HEK293 (cell line): ENCODE measurements around the gene ELOVL5.

Source experiments
- CTCF ChIA-PET: fragments of 350-600 bp; formaldehyde crosslinking; extraction: SDS; loops from one replicate; lab custom pipeline; 2021; ENCODE audit warnings: antibody characterized with exemption; lab: Yijun Ruan, JAX
- POLR2A ChIA-PET: fragments of 300-600 bp; formaldehyde crosslinking; extraction: SDS; loops from one replicate; lab custom pipeline; 2020; ENCODE audit warnings: antibody characterized with exemption, inconsistent platforms; lab: Yijun Ruan, JAX
- H3K27ac ChIP-seq: fragments of 200-500 bp; sonication (Bioruptor generic); 2 replicates; pipeline ENCODE4 v1.5.1; 2014; ENCODE audit warnings: low read depth, low read length, control low read depth, inconsistent platforms; ENCODE audit errors: extremely low read depth
- H3K36me3 ChIP-seq, 2 experiments: fragments of 200-500 bp in 1 of 2; sonication (Bioruptor generic) in 1 of 2; 1 replicate in 1 of 2; 2 replicates in 1 of 2; pipeline ENCODE4 v1.5.1; 2014 to 2017; ENCODE audit warnings: inconsistent platforms in 2 of 2, low read length in 2 of 2; ENCODE audit not compliant: control insufficient read depth in 2 of 2, insufficient read depth in 1 of 2
- H3K4me1 ChIP-seq: fragments of 200-500 bp; sonication (Bioruptor generic); 2 replicates; pipeline ENCODE4 v1.5.1; 2014; ENCODE audit warnings: mild to moderate bottlenecking, low read length, inconsistent platforms; ENCODE audit not compliant: control insufficient read depth, insufficient read depth
- H3K4me3 ChIP-seq: 2 replicates; pipeline ENCODE4 v1.5.1; 2011; ENCODE audit warnings: low read depth, mild to moderate bottlenecking, control low read depth, low read length, moderate library complexity
- H3K9me3 ChIP-seq: fragments of 200-500 bp; sonication (Bioruptor generic); 2 replicates; pipeline ENCODE4 v1.5.1; 2014; ENCODE audit warnings: low read depth, low read length, inconsistent platforms; ENCODE audit not compliant: control insufficient read depth, insufficient read depth
- EGR2 ChIP-seq: fragments of 450-650 bp; formaldehyde crosslinking; IDR thresholded peaks from 2 replicates; pipeline ENCODE4 v1.5.1; 2016; ENCODE audit warnings: low read depth, missing biosample characterization, missing genetic modification characterization
- HOXC10 ChIP-seq: sonication (generic); formaldehyde crosslinking; IDR thresholded peaks from 2 replicates; pipeline ENCODE4 v1.8.1; 2023; ENCODE audit warnings: mild to moderate bottlenecking, missing genetic modification reagents
- KLF7 ChIP-seq: fragments of 450-650 bp; formaldehyde crosslinking; IDR thresholded peaks from 2 replicates; pipeline ENCODE4 v1.5.1; 2016; ENCODE audit warnings: missing biosample characterization, missing genetic modification characterization, borderline replicate concordance
- PRDM6 ChIP-seq: fragments of 450-650 bp; formaldehyde crosslinking; IDR thresholded peaks from 2 replicates; pipeline ENCODE4 v1.5.1; 2017; ENCODE audit warnings: missing biosample characterization, missing genetic modification characterization
- RBAK ChIP-seq: fragments of 450-650 bp; formaldehyde crosslinking; IDR thresholded peaks from 2 replicates; pipeline ENCODE4 v1.5.1; 2016; ENCODE audit warnings: missing biosample characterization, missing genetic modification characterization
- ZBTB44 ChIP-seq: fragments of 450-650 bp; IDR thresholded peaks from 2 replicates; pipeline ENCODE4 v1.5.1; 2018; ENCODE audit warnings: missing biosample characterization, mild to moderate bottlenecking, missing genetic modification characterization
- ZBTB7A ChIP-seq: fragments of 450-650 bp; formaldehyde crosslinking; IDR thresholded peaks from 2 replicates; pipeline ENCODE4 v1.5.1; 2016; ENCODE audit warnings: low read depth, missing biosample characterization, missing genetic modification characterization
- ZEB2 ChIP-seq: fragments of 450-650 bp; formaldehyde crosslinking; IDR thresholded peaks from 2 replicates; pipeline ENCODE4 v1.5.1; 2016; ENCODE audit warnings: missing biosample characterization, missing genetic modification characterization
- ZNF157 ChIP-seq: fragments of 450-650 bp; formaldehyde crosslinking; IDR thresholded peaks from 2 replicates; pipeline ENCODE4 v1.5.1; 2016; ENCODE audit warnings: missing biosample characterization, missing genetic modification characterization
- ZNF16 ChIP-seq: fragments of 450-650 bp; formaldehyde crosslinking; IDR thresholded peaks from 2 replicates; pipeline ENCODE4 v1.5.1; 2016; ENCODE audit warnings: low read depth, missing biosample characterization, missing genetic modification characterization
- ZNF2 ChIP-seq: fragments of 450-650 bp; formaldehyde crosslinking; IDR thresholded peaks from 2 replicates; pipeline ENCODE4 v1.5.1; 2016; ENCODE audit warnings: missing biosample characterization, missing genetic modification characterization
- ZNF239 ChIP-seq: fragments of 450-650 bp; formaldehyde crosslinking; IDR thresholded peaks from 2 replicates; pipeline ENCODE4 v1.5.1; 2016; ENCODE audit warnings: missing biosample characterization, missing genetic modification characterization
- ZNF266 ChIP-seq: fragments of 450-650 bp; formaldehyde crosslinking; IDR thresholded peaks from 2 replicates; pipeline ENCODE4 v1.5.1; 2016; ENCODE audit warnings: missing biosample characterization, missing genetic modification characterization, low read depth
- ZNF302 ChIP-seq: fragments of 450-650 bp; formaldehyde crosslinking; IDR thresholded peaks from 2 replicates; pipeline ENCODE4 v1.5.1; 2016; ENCODE audit warnings: missing biosample characterization, missing genetic modification characterization, low read depth
- ZNF311 ChIP-seq: fragments of 450-650 bp; formaldehyde crosslinking; IDR thresholded peaks from 2 replicates; pipeline ENCODE4 v1.5.1; 2017; ENCODE audit warnings: missing biosample characterization, missing genetic modification characterization, borderline replicate concordance
- ZNF335 ChIP-seq: fragments of 450-650 bp; formaldehyde crosslinking; conservative IDR thresholded peaks from 2 replicates; pipeline ENCODE4 v1.5.1; 2016; ENCODE audit warnings: missing biosample characterization, missing genetic modification characterization
- ZNF488 ChIP-seq: fragments of 450-650 bp; formaldehyde crosslinking; IDR thresholded peaks from 2 replicates; pipeline ENCODE4 v1.5.1; 2016; ENCODE audit warnings: missing biosample characterization, missing genetic modification characterization
- ZNF521 ChIP-seq: fragments of 450-650 bp; formaldehyde crosslinking; IDR thresholded peaks from 2 replicates; pipeline ENCODE4 v1.5.1; 2017; ENCODE audit warnings: missing biosample characterization, mild to moderate bottlenecking, missing genetic modification characterization
- ZNF596 ChIP-seq: fragments of 450-650 bp; IDR thresholded peaks from 2 replicates; pipeline ENCODE4 v1.5.0; 2018; ENCODE audit warnings: missing biosample characterization, mild to moderate bottlenecking, missing genetic modification characterization, moderate library complexity
- ZNF610 ChIP-seq: fragments of 450-650 bp; formaldehyde crosslinking; IDR thresholded peaks from 2 replicates; pipeline ENCODE4 v1.5.1; 2016; ENCODE audit warnings: missing biosample characterization, missing genetic modification characterization, borderline replicate concordance
- ZNF626 ChIP-seq: fragments of 450-650 bp; sonication (Bioruptor Pico); formaldehyde crosslinking; IDR thresholded peaks from 2 replicates; pipeline ENCODE4 v1.5.1; 2018; ENCODE audit warnings: missing biosample characterization, missing genetic modification characterization, inconsistent platforms
- ZNF629 ChIP-seq: fragments of 450-650 bp; formaldehyde crosslinking; IDR thresholded peaks from 2 replicates; pipeline ENCODE4 v1.5.1; 2017; ENCODE audit warnings: missing biosample characterization, missing genetic modification characterization
- ZNF677 ChIP-seq: fragments of 450-650 bp; IDR thresholded peaks from 2 replicates; pipeline ENCODE4 v1.5.0; 2018; ENCODE audit warnings: missing biosample characterization, mild to moderate bottlenecking, missing genetic modification characterization, moderate library complexity
- ZNF843 ChIP-seq: fragments of 450-650 bp; formaldehyde crosslinking; IDR thresholded peaks from 2 replicates; pipeline ENCODE4 v1.5.1; 2016; ENCODE audit warnings: missing biosample characterization, missing genetic modification characterization
- ZSCAN18 ChIP-seq: fragments of 450-650 bp; formaldehyde crosslinking; IDR thresholded peaks from 2 replicates; pipeline ENCODE4 v1.5.1; 2016; ENCODE audit warnings: missing biosample characterization, missing genetic modification characterization
- ZSCAN23 ChIP-seq: fragments of 450-650 bp; formaldehyde crosslinking; IDR thresholded peaks from 2 replicates; pipeline ENCODE4 v1.5.1; 2016; ENCODE audit warnings: missing biosample characterization, missing genetic modification characterization
- ZSCAN30 ChIP-seq: fragments of 450-650 bp; IDR thresholded peaks from 2 replicates; pipeline ENCODE4 v1.5.1; 2018; ENCODE audit warnings: missing biosample characterization, mild to moderate bottlenecking, missing genetic modification characterization, moderate library complexity
- TF ChIP-seq, protein P1 (sequence below): fragments of 450-650 bp; formaldehyde crosslinking; IDR thresholded peaks from 2 replicates; pipeline ENCODE4 v1.5.1; 2016; ENCODE audit warnings: missing biosample characterization, missing genetic modification characterization, low read depth

ELOVL5 gene

DNA sequence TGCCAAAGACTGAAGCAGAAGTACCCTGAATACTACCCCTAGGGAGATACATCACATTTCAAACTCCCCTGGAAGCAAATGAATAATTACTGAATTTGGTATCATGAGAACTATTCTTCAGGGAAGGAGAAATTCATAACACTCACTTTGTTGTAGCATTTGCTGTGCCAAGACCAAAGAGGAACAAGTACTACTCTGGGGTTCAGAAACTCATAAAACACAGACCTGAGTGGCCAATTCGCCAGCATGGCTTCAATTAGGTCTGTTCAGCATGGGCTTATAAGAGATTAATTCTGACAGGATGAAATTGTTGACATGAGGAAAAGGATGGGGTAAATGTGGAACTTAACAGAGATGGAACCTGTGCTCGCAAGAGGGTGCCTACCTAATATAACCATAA is 6.5 kb downstream of the ELOVL5 start (continued):
- no peak for TF ChIP-seq KLF7
- no peak for TF ChIP-seq ZNF16 (tag by site-specific recombination)

DNA sequence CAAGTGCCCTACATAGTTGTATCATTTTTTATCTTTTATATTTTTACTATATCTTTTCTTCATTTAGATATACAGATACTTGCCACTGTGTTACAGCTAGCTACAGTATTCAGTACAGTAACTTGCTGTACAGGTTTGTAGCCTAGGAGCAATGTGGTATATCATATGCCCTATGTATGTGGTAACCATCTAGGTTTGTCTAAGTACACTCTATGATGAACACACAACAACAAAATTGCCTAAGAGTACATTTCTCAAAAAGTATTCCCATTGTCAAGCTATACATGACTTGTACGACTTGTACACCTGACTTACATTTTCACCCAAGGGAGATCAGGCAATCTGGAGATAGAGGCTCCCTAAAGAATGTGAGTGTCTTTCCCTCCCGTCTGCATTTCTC is 8.2 kb downstream of the ELOVL5 start:
- ChIA-PET POLR2A (interaction anchor here (1.1 to 1.3 kb wide), 2 partner anchors 14 to 19 kb away, joined by 3 to 5 read pairs; no protein-coding TSS in a partner anchor), CTCF (interaction anchor here (0.6 to 1.9 kb wide), 10 partner anchors 11 to 169 kb away, joined by 3 to 7 read pairs (median 3); no protein-coding TSS in a partner anchor)
- H3K9me3 ChIP-seq = no peaks in the 10 kb centered on the region
- H3K4me1 ChIP-seq = peaks cover 5% of the 10 kb centered on the region
- peaks cover 0 to 5% of the 10 kb centered on the region in 2 experiments; a peak in 1 of 3 replicates for H3K36me3 ChIP-seq
- no peak overlapping the region for H3K27ac ChIP-seq
- TF ChIP-seq ZSCAN23 (tag by site-specific recombination) (no peak), ZNF311 (tag by site-specific recombination) (no peak), EGR2 (tag by site-specific recombination) (no peak)
- H3K4me3 ChIP-seq = no peak overlapping the region

DNA sequence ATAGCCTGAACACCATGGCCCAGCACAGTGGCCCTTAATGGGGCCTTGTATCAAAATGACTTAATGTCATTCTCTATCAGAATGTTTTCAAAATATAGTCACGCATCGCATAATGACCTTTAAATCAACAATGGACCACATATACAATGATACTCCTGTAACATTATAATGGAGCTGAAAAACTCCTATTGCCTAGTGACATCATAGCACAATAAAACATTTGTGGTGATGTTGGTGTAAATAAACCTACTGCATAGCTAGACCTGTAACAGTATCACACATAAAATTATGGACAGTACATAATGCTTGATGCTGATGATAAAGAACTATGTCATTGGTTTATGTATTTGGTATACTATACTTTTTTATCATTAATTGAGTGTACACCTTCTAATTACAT is 9.3 kb downstream of the ELOVL5 start:
- TF ChIP-seq ZNF629 (tag by site-specific recombination) (peak; percentile 71), ZBTB44 (tag by site-specific recombination) (no peak), ZNF677 (tag by site-specific recombination) (no peak), ZSCAN18 (tag by site-specific recombination) (no peak), ZSCAN30 (tag by site-specific recombination) (no peak), ZNF239 (no peak), ZNF157 (no peak), RBAK (tag by site-specific recombination) (no peak), PRDM6 (tag by site-specific recombination) (peak; percentile 64), ZBTB7A (tag by site-specific recombination) (no peak), ZNF335 (tag by site-specific recombination) (no peak), ZNF302 (tag by site-specific recombination) (no peak), ZNF843 (tag by site-specific recombination) (no peak), ZEB2 (tag by site-specific recombination) (0 out of 2 replicates have a peak, but pooled peaks have one; percentile 24), ZNF488 (tag by site-specific recombination) (no peak), ZNF2 (tag by site-specific recombination) (no peak), ZNF596 (tag by site-specific recombination) (no peak), ZNF626 (tag by site-specific recombination) (no peak), HOXC10 (CRISPR knock-in tag) (no peak), ZNF610 (tag by site-specific recombination) (no peak), ZNF266 (tag by site-specific recombination) (no peak), ZNF521 (no peak)
- TF ChIP-seq, protein P1, sequence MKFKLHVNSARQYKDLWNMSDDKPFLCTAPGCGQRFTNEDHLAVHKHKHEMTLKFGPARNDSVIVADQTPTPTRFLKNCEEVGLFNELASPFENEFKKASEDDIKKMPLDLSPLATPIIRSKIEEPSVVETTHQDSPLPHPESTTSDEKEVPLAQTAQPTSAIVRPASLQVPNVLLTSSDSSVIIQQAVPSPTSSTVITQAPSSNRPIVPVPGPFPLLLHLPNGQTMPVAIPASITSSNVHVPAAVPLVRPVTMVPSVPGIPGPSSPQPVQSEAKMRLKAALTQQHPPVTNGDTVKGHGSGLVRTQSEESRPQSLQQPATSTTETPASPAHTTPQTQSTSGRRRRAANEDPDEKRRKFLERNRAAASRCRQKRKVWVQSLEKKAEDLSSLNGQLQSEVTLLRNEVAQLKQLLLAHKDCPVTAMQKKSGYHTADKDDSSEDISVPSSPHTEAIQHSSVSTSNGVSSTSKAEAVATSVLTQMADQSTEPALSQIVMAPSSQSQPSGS (tag by site-specific recombination) = peak; percentile 86
- TF ChIP-seq, all 188 proteins: peak for 4
- Histone ChIP-seq H3K4me1 (peaks cover 5% of the 10 kb centered on the region), H3K4me3 (no peak overlapping the region), H3K9me3 (no peaks in the 10 kb centered on the region), H3K27ac (no peak overlapping the region), H3K36me3 (peaks cover 0 to 5% of the 10 kb centered on the region in 2 experiments; a peak in 1 of 3 replicates)
- ChIA-PET POLR2A (interaction anchor here (0.9 kb wide), 1 partner anchor 11 kb away, joined by 3 read pairs; no protein-coding TSS in a partner anchor), CTCF (interaction anchor here (0.6 to 1.9 kb wide), 5 partner anchors 13 to 118 kb away, joined by 3 to 4 read pairs (median 3); no protein-coding TSS in a partner anchor)
